Measurements from ENCODE around the gene ACTL10. TPM values are rescaled to one million over a fixed set of nuclear protein-coding genes. Genes with fewer than 3 reads are reported as not detected.
A peak's percentile ranks its signal among the peaks of the same experiment; 100 is the strongest.

Gene ACTL10
- total and polyA plus RNA-seq, 2 of the 4 experiments (the other 2 are of a cell fraction): 0.18 to 0.43 TPM

DNA sequence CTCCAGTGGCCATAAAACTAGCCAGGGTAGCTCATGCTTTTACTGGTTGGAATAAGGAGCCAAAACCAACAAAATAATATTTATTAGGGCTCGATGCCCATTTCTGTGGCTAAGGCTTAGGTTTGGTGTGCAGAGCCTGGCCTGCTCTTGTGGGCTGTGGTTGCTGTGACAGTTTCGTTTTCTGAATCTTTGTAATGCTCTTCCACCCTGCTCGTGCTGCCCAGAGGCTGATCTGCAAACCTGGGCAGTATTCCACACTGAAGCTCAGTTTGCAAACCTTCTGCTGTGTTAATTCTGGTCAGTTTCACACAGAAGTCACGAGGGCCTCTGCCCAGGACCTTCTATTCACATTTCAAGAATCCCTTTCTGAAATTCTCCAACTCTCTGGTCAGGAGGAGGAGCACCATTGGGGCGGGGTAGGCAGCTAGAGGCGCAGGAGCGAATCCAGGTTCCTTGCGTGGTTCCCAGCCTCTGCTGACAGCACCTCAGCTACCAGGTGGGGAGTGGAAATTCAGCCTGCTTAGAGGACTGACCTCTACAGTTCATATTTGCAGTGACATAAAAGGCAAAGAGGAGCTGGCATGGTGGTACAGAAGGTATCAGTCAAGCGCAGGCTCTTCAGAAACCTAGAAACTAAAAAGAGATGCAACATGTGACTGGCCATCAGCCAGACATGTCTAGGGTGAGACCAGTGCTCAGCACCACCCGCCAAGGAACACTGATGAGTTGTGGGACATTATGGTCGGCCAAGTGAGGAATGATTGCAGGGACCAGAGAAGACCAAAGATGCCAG, 18.9 kb upstream of the ACTL10 start:
- peak; percentile 8; the same call in 1 of the 2 replicates for ATAC-seq (ENCODE audit: low read depth)
- no peak overlapping the region for H3K4me2 ChIP-seq (ENCODE audit: low read depth, low read length)
- H2BK120ac ChIP-seq (ENCODE audit: low read depth, low read length): no peak overlapping the region
- no peak overlapping the region for H2AFZ ChIP-seq (replicated peaks; ENCODE audit: low read length, poor library complexity)
- H3K4me1 ChIP-seq (ENCODE audit: control insufficient read depth, insufficient read depth, low read length): 0 out of 2 replicates have a peak, but pooled peaks cover 3% of the 10 kb centered on the region
- peaks cover 14% of the 10 kb centered on the region; the same call in 1 of the 2 replicates for H3K9me1 ChIP-seq (ENCODE audit: insufficient read depth, low read length)
- in situ Hi-C loops (cut with MboI; ENCODE audit: low sequenced_read_pairs) (no loop called here), dilution Hi-C loops (cut with HindIII; ENCODE audit: low sequenced_read_pairs, unreplicated experiment) (no loop called here), intact Hi-C loops (cut with micrococcal nuclease) (no loop called here)
- H2AK5ac ChIP-seq (ENCODE audit: low read depth, low read length): no peak overlapping the region
- no peak overlapping the region for H2BK20ac ChIP-seq (ENCODE audit: low read depth, low read length)
- no peak overlapping the region for H3K27ac ChIP-seq (ENCODE audit: insufficient read depth, low read length)
- H3K4ac ChIP-seq (ENCODE audit: low read depth, low read length): no peak overlapping the region
- H4K5ac ChIP-seq (ENCODE audit: low read depth, low read length): no peak overlapping the region
- ChIA-PET POLR2A (ENCODE audit: unreplicated experiment) (no interaction called here), CTCF (interaction anchor here (0.6 kb wide), 1 partner anchor 194 kb away, joined by 4 read pairs; no protein-coding TSS in a partner anchor)
- H3K27me3 ChIP-seq (ENCODE audit: control insufficient read depth, insufficient read depth, low read length): no peaks in the 10 kb centered on the region
- no peaks in the 10 kb centered on the region for H3K9me3 ChIP-seq (ENCODE audit: control insufficient read depth, insufficient read depth, low read length)
- no peak overlapping the region for H2BK15ac ChIP-seq (ENCODE audit: low read depth, low read length)
- H3K79me1 ChIP-seq (ENCODE audit: low read depth in 1 of 2, low read length in 2 of 2): no peaks in the 10 kb centered on the region
- BruUV-seq (replicated peaks): no TSS peak
- H3K36me3 ChIP-seq (ENCODE audit: control insufficient read depth, insufficient read depth, low read length): peaks cover 26% of the 10 kb centered on the region
- H3K9ac ChIP-seq (ENCODE audit: low read depth, low read length): no peak overlapping the region
- no peak overlapping the region for H3K4me3 ChIP-seq (ENCODE audit: insufficient read depth, low read depth, low read length)
- no peak overlapping the region for H4K8ac ChIP-seq (ENCODE audit: low read depth in 2 of 2, low read length in 2 of 2)
- WGBS, 2 experiments (ENCODE audit: extremely low coverage in 2 of 2, insufficient read length in 1 of 2): 88% methylated on average over 7 of the region's 11 CpGs; no CpG with 5 or more reads in 1 of the 2 experiments
- H4K20me1 ChIP-seq (ENCODE audit: insufficient read depth, low read length): peaks cover 9% of the 10 kb centered on the region; the same call in 1 of the 2 replicates
- H2BK5ac ChIP-seq (ENCODE audit: low read depth, low read length, poor library complexity, severe bottlenecking): no peak overlapping the region
- H4K91ac ChIP-seq (ENCODE audit: insufficient read depth, low read depth, low read length): no peak overlapping the region
- H3K18ac ChIP-seq (ENCODE audit: low read depth, low read length): no peak overlapping the region
- H3K23ac ChIP-seq (ENCODE audit: low read depth, low read length): no peak overlapping the region; the same call in 1 of the 2 replicates
- DNase-seq: peak; percentile 31
- no peak overlapping the region for H3K56ac ChIP-seq (ENCODE audit: extremely low read depth, insufficient read depth, low read length)
- no peak overlapping the region for H3K14ac ChIP-seq (replicated peaks; ENCODE audit: low read depth, low read length)
- H2AK9ac ChIP-seq (replicated peaks; ENCODE audit: low read depth, low read length, poor library complexity): no peak overlapping the region
- TF ChIP-seq NFE2L2 (IDR thresholded peaks at IDR 0.05; ENCODE audit: low read depth, low read length): no peak
- TF ChIP-seq, protein P1, sequence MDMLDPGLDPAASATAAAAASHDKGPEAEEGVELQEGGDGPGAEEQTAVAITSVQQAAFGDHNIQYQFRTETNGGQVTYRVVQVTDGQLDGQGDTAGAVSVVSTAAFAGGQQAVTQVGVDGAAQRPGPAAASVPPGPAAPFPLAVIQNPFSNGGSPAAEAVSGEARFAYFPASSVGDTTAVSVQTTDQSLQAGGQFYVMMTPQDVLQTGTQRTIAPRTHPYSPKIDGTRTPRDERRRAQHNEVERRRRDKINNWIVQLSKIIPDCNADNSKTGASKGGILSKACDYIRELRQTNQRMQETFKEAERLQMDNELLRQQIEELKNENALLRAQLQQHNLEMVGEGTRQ (IDR thresholded peaks at IDR 0.05; ENCODE audit: low read depth, low read length): 0 out of 2 replicates have a peak, but pooled peaks have one; percentile 3
- TF ChIP-seq MAFK (IDR thresholded peaks at IDR 0.05; ENCODE audit: low read depth, low read length): no peak
- no peak for TF ChIP-seq MXI1 (IDR thresholded peaks at IDR 0.05; ENCODE audit: borderline replicate concordance, low read depth, low read length)
